CD4-positive, CD25-positive, alpha-beta regulatory T cell (primary cell): Measurements from ENCODE around the gene ZNF665. TPM values are rescaled to one million over a fixed set of nuclear protein-coding genes. Genes with fewer than 3 reads are reported as not detected.
"Not testable (repeated sequence)": the region's sequence is repeated elsewhere in the genome, so short reads cannot be mapped to it uniquely, and the experiment has no call there.

Experiments used
- ATAC-seq, 2 donors: fragments of 150-1000 bp; cut with Tn5 transposase; one replicate each; pipeline ENCODE4 v1.10.0; 2021; ENCODE audit warnings: low read depth in 2 of 2, moderate number of reproducible peaks in 2 of 2, moderate library complexity in 1 of 2
- DNase-seq, 3 donors: peaks; one replicate each; pipeline versions ENCODE4 v3.0.0 to v3.0.0-alpha.2; 2012 to 2022; ENCODE audit warnings: mixed read lengths in 1 of 3
- H3K27ac ChIP-seq: one replicate; pipeline ENCODE4 v1.7.0; 2013; ENCODE audit warnings: mild to moderate bottlenecking, low read length; ENCODE audit not compliant: insufficient read depth, poor library complexity, severe bottlenecking
- H3K27me3 ChIP-seq: one replicate; pipeline ENCODE4 v1.7.0; 2013; ENCODE audit warnings: low read length; ENCODE audit not compliant: control insufficient read depth, insufficient read depth
- H3K36me3 ChIP-seq: one replicate; pipeline ENCODE4 v1.7.0; 2013; ENCODE audit warnings: mild to moderate bottlenecking, low read length, moderate library complexity; ENCODE audit not compliant: control insufficient read depth, insufficient read depth
- H3K4me1 ChIP-seq: 2 replicates; pipeline ENCODE4 v1.7.0; 2013; ENCODE audit warnings: mild to moderate bottlenecking, low read length; ENCODE audit not compliant: insufficient read depth, control insufficient read depth, poor library complexity, severe bottlenecking
- H3K4me3 ChIP-seq: one replicate; pipeline ENCODE4 v1.7.0; 2013; ENCODE audit warnings: low read depth, mild to moderate bottlenecking, low read length, moderate library complexity
- H3K9me3 ChIP-seq, 2 experiments: 1 replicate in 1 of 2; 2 replicates in 1 of 2; pipeline ENCODE4 v1.7.0; 2013; ENCODE audit warnings: low read length in 2 of 2, mild to moderate bottlenecking in 1 of 2, moderate library complexity in 1 of 2; ENCODE audit not compliant: control insufficient read depth in 2 of 2
- H3K27ac Mint-ChIP-seq, 3 donors: one replicate each; pipeline ENCODE4 v1.8.0; 2020 to 2022; ENCODE audit warnings: mild to moderate bottlenecking in 3 of 3, mixed read lengths in 3 of 3, moderate library complexity in 2 of 3
- H3K27me3 Mint-ChIP-seq: one replicate; pipeline ENCODE4 v1.8.0; 2022; ENCODE audit warnings: mild to moderate bottlenecking, mixed read lengths
- H3K36me3 Mint-ChIP-seq: one replicate; pipeline ENCODE4 v1.8.0; 2020; ENCODE audit warnings: mixed read lengths
- H3K4me1 Mint-ChIP-seq, 4 donors: one replicate each; pipeline ENCODE4 v1.8.0; 2020 to 2022; ENCODE audit warnings: mixed read lengths in 4 of 4, mild to moderate bottlenecking in 1 of 4
- H3K4me3 Mint-ChIP-seq, 4 donors: one replicate each; pipeline ENCODE4 v1.8.0; 2020 to 2022; ENCODE audit warnings: mild to moderate bottlenecking in 4 of 4, mixed read lengths in 4 of 4, moderate library complexity in 3 of 4
- H3K9me3 Mint-ChIP-seq, 7 donors: one replicate each; pipeline ENCODE4 v1.8.0; 2020 to 2022; ENCODE audit warnings: mixed read lengths in 7 of 7, mild to moderate bottlenecking in 3 of 7, moderate library complexity in 2 of 7
- polyA plus RNA-seq, 4 donors: library from polyadenylated mRNA; unstranded; fragments of 300-500 nt; fragmentation: Illumina TruSeq; gene quantifications; one replicate each; pipeline ENCODE4 v1.2.3, GENCODE V29; 2021
- total RNA-seq: library from RNA; stranded (reverse); gene quantifications from one replicate; pipeline ENCODE4 v1.2.3, GENCODE V29; 2022

Gene ZNF665
- total and polyA plus RNA-seq, 5 donors from 2014 or later, result 1.9 to 13.3 (median 8.7) TPM

GRCh38 chr19:53126733-53127526 is 66.2 kb downstream of the ZNF665 start:
- H3K27ac ChIP-seq, H3K36me3 ChIP-seq, H3K4me3 Mint-ChIP-seq, H3K27me3 Mint-ChIP-seq, DNase-seq, H3K4me3 ChIP-seq, H3K27me3 ChIP-seq, H3K27ac Mint-ChIP-seq, H3K4me1 ChIP-seq, ATAC-seq, H3K9me3 ChIP-seq: not testable (repeated sequence)
- H3K9me3 Mint-ChIP-seq, result peaks cover 0 to 42% (median 12%) of the 10 kb centered on the region in 7 donors
- H3K36me3 Mint-ChIP-seq, result peaks cover 22% of the 10 kb centered on the region
- peaks cover 0 to 22% (median under 1%) of the 10 kb centered on the region in 4 donors for H3K4me1 Mint-ChIP-seq

- Histone ChIP-seq H3K27me3 (no peaks in the 10 kb centered on the region), H3K36me3 (no peaks in the 10 kb centered on the region), H3K9me3 (peaks cover 2 to 4% of the 10 kb centered on the region in 2 experiments), H3K4me1 (no peaks in the 10 kb centered on the region), H3K4me3 (no peak overlapping the region), H3K27ac (no peak overlapping the region)
- Mint-ChIP-seq H3K36me3 (peaks cover 24% of the 10 kb centered on the region), H3K27me3 (no peaks in the 10 kb centered on the region), H3K9me3 (peaks cover 0 to 33% (median 15%) of the 10 kb centered on the region in 7 donors), H3K4me3 (no peak overlapping the region), H3K4me1 (peaks cover 0 to 6% (median 0%) of the 10 kb centered on the region in 4 donors), H3K27ac (no peak overlapping the region)
- DNase-seq (no peak), ATAC-seq (no peak)
These were observed 69.8 kb downstream of the ZNF665 start for GRCh38 chr19:53123400-53123799.

Other genes starting within 250 kb of the ZNF665 start
- gene ZNF816, start 230.5 kb downstream of the ZNF665 start, total RNA-seq, result 5.1 TPM
- 10 to 100 TPM; 10.6 to 25.1 (median 18.7) TPM for gene ZNF816, start 230.5 kb downstream of the ZNF665 start, polyA plus RNA-seq
- gene ERVV-1, start 179.4 kb downstream of the ZNF665 start, total RNA-seq, result not detected
- gene ERVV-1, start 179.4 kb downstream of the ZNF665 start, polyA plus RNA-seq, result not detected
- not detected for gene ERVV-2, start 148.6 kb downstream of the ZNF665 start, total RNA-seq
- not detected for gene ERVV-2, start 148.6 kb downstream of the ZNF665 start, polyA plus RNA-seq
- gene ZNF160, start 89.9 kb downstream of the ZNF665 start, total RNA-seq, result 47.1 TPM
- gene ZNF160, start 89.9 kb downstream of the ZNF665 start, polyA plus RNA-seq, result 10 to 100 TPM; 19.5 to 25.8 (median 23.3) TPM
- gene ZNF415, start 60.4 kb downstream of the ZNF665 start, total RNA-seq, result 0.49 TPM
- gene ZNF415, start 60.4 kb downstream of the ZNF665 start, polyA plus RNA-seq, result 1 to 10 TPM in 2 of 4 donors, not detected in 2; 1.1 to 3.4 TPM
- 3.2 TPM for gene ZNF347, start 34.3 kb downstream of the ZNF665 start, total RNA-seq
- gene ZNF347, start 34.3 kb downstream of the ZNF665 start, polyA plus RNA-seq, result 1 to 10 TPM; 3.7 to 8.8 (median 5.1) TPM
- gene ZNF677, start 61.5 kb upstream of the ZNF665 start, total RNA-seq, result 4.3 TPM
- 10 to 100 TPM in 2 of 4 donors, 1 to 10 TPM in 1, under 1 TPM in 1; 0.38 to 24.9 (median 9.8) TPM for gene ZNF677, start 61.5 kb upstream of the ZNF665 start, polyA plus RNA-seq
- not detected for gene VN1R2, start 64.9 kb upstream of the ZNF665 start, total RNA-seq
- not detected for gene VN1R2, start 64.9 kb upstream of the ZNF665 start, polyA plus RNA-seq
- not detected for gene VN1R4, start 74.4 kb upstream of the ZNF665 start, total RNA-seq
- gene VN1R4, start 74.4 kb upstream of the ZNF665 start, polyA plus RNA-seq, result not detected
- gene ZNF845, start 140.4 kb upstream of the ZNF665 start, total RNA-seq, result 8.8 TPM
- gene ZNF845, start 140.4 kb upstream of the ZNF665 start, polyA plus RNA-seq, result 10 to 100 TPM in 2 of 4 donors, 1 to 10 TPM in 2; 7.3 to 19.8 (median 11.0) TPM
- gene ZNF525, start 172.3 kb upstream of the ZNF665 start, total RNA-seq, result 11.7 TPM
- 10 to 100 TPM in 1 of 4 donors, 1 to 10 TPM in 3; 4.0 to 10.7 (median 6.0) TPM for gene ZNF525, start 172.3 kb upstream of the ZNF665 start, polyA plus RNA-seq
- 6.1 TPM for gene ZNF765, start 201.8 kb upstream of the ZNF665 start, total RNA-seq
- gene ZNF765, start 201.8 kb upstream of the ZNF665 start, polyA plus RNA-seq, result 10 to 100 TPM in 2 of 4 donors, 1 to 10 TPM in 2; 5.5 to 11.3 (median 8.5) TPM
- 9.0 TPM for gene ZNF761, start 238.6 kb upstream of the ZNF665 start, total RNA-seq
- gene ZNF761, start 238.6 kb upstream of the ZNF665 start, polyA plus RNA-seq, result 10 to 100 TPM in 2 of 4 donors, 1 to 10 TPM in 2; 7.7 to 11.6 (median 10.0) TPM